ENCODE data around the gene NQO1. TPM values are rescaled to one million over a fixed set of nuclear protein-coding genes. Genes with fewer than 3 reads are reported as not detected.

NQO1 gene
- total and polyA plus RNA-seq, 4 donors: 0.92 to 5.5 (median 1.9) TPM

DNA sequence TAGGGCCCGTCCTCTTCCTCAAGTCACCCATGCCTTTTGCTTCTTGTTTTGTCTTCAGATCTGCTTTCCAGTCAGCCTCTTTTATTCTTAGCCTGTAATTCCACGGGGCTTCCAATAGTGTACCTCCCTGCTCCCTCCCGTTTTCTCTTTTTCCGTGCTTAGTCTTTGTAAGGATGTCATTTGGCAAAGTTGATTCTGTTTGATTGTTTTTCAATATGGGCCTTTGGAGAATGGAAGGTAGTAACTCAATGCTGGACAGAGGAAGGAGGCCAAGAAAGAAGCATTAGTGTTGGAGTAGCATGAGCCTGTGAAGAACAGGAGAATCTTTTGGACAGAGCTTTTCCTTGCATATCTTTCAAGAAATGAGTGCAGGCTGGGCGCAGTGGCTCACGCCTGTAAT is 42.3 kb upstream of the NQO1 start:
- Histone ChIP-seq H3K9me3 (ENCODE audit: control insufficient read depth in 4 of 4, low read length in 3 of 4) (no peaks in the 10 kb centered on the region), H3K27ac (ENCODE audit: low read depth in 1 of 2, low read length in 2 of 2) (no peak overlapping the region)
- WGBS: 99% methylated on average over 6 of the region's 6 CpGs

DNA sequence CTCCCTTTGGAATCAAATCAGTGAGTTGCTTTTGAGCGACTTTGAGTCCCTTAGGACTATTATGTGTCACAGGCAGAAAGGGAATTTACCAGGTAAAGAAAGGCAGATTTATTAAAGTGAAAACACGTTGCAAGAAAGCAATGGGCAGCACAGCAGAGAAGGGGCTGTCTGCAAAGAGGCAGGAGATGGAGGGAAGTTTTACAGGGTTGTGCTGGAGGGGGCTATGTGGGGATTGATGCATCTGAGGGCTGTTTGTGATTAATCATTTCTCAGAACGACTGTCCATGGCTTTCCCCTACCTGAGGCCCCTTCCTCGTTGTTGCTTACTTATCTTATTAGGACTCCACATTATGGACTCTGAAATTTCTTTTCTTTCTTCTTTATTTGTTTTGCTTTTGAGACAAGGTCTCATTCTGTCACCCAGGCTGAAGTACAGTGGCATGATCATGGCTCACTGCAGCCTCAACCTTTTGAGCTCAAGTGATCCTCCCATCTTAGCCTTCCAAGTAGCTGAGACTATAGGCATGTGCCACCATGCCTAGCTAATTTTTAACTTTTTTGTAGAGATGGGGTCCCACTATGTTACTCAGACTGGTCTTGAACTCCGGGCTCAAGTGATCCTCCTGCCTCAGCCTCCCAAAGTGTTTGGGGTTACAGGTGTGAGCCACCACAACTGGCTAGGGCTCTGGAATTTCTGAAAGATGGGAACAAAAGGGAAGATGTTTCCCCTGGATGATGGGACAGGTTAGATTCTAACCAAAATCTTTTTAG is 41.3 kb upstream of the NQO1 start:
- Histone ChIP-seq H3K27me3 (ENCODE audit: control insufficient read depth in 4 of 4, insufficient read depth in 4 of 4, low read length in 3 of 4) (no peaks in the 10 kb centered on the region), H3K9ac (ENCODE audit: low read depth in 1 of 2, low read length in 2 of 2) (no peak overlapping the region), H3K9me3 (ENCODE audit: control insufficient read depth in 4 of 4, low read length in 3 of 4) (no peaks in the 10 kb centered on the region), H3K36me3 (ENCODE audit: control insufficient read depth in 4 of 4, insufficient read depth in 3 of 4, low read depth in 1 of 4, low read length in 3 of 4) (no peaks in the 10 kb centered on the region), H3K4me1 (ENCODE audit: control insufficient read depth in 4 of 4, insufficient read depth in 4 of 4, low read length in 3 of 4) (peaks cover 0 to 16% (median 13%) of the 10 kb centered on the region in 4 donors), H3K4me3 (ENCODE audit: low read depth in 1 of 3, low read length in 3 of 3) (no peak overlapping the region), H3K27ac (ENCODE audit: low read depth in 1 of 2, low read length in 2 of 2) (no peak overlapping the region)
- 88% methylated on average over 5 of the region's 5 CpGs for WGBS
- DNase-seq (ENCODE audit: low spot score): no peak
- TF ChIP-seq, protein P1, sequence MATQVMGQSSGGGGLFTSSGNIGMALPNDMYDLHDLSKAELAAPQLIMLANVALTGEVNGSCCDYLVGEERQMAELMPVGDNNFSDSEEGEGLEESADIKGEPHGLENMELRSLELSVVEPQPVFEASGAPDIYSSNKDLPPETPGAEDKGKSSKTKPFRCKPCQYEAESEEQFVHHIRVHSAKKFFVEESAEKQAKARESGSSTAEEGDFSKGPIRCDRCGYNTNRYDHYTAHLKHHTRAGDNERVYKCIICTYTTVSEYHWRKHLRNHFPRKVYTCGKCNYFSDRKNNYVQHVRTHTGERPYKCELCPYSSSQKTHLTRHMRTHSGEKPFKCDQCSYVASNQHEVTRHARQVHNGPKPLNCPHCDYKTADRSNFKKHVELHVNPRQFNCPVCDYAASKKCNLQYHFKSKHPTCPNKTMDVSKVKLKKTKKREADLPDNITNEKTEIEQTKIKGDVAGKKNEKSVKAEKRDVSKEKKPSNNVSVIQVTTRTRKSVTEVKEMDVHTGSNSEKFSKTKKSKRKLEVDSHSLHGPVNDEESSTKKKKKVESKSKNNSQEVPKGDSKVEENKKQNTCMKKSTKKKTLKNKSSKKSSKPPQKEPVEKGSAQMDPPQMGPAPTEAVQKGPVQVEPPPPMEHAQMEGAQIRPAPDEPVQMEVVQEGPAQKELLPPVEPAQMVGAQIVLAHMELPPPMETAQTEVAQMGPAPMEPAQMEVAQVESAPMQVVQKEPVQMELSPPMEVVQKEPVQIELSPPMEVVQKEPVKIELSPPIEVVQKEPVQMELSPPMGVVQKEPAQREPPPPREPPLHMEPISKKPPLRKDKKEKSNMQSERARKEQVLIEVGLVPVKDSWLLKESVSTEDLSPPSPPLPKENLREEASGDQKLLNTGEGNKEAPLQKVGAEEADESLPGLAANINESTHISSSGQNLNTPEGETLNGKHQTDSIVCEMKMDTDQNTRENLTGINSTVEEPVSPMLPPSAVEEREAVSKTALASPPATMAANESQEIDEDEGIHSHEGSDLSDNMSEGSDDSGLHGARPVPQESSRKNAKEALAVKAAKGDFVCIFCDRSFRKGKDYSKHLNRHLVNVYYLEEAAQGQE (IDR thresholded peaks at IDR 0.05): no peak
- TF ChIP-seq, protein P2, sequence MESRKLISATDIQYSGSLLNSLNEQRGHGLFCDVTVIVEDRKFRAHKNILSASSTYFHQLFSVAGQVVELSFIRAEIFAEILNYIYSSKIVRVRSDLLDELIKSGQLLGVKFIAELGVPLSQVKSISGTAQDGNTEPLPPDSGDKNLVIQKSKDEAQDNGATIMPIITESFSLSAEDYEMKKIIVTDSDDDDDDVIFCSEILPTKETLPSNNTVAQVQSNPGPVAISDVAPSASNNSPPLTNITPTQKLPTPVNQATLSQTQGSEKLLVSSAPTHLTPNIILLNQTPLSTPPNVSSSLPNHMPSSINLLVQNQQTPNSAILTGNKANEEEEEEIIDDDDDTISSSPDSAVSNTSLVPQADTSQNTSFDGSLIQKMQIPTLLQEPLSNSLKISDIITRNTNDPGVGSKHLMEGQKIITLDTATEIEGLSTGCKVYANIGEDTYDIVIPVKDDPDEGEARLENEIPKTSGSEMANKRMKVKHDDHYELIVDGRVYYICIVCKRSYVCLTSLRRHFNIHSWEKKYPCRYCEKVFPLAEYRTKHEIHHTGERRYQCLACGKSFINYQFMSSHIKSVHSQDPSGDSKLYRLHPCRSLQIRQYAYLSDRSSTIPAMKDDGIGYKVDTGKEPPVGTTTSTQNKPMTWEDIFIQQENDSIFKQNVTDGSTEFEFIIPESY (IDR thresholded peaks at IDR 0.05): no peak
- TF ChIP-seq SP1 (IDR thresholded peaks at IDR 0.05): no peak

More for the DNA sequence above, 42.3 kb upstream of the NQO1 start:
- no peaks in the 10 kb centered on the region for H3K27me3 ChIP-seq (ENCODE audit: control insufficient read depth in 4 of 4, insufficient read depth in 4 of 4, low read length in 3 of 4)
- H3K9ac ChIP-seq (ENCODE audit: low read depth in 1 of 2, low read length in 2 of 2): no peak overlapping the region
- no peak for DNase-seq (ENCODE audit: low spot score)
- TF ChIP-seq RAD21 (IDR thresholded peaks at IDR 0.05): no peak
- no peak for TF ChIP-seq HNF4G (IDR thresholded peaks at IDR 0.05)
- TF ChIP-seq FOXA1 (IDR thresholded peaks at IDR 0.05): no peak
- TF ChIP-seq, protein P1 (IDR thresholded peaks at IDR 0.05): no peak
- TF ChIP-seq JUND (IDR thresholded peaks at IDR 0.05): no peak
- no peak for TF ChIP-seq GABPA (IDR thresholded peaks at IDR 0.05 in 1 of 2, conservative IDR thresholded peaks at IDR 0.05 in 1 of 2)
- no peak for TF ChIP-seq FOXA2 (IDR thresholded peaks at IDR 0.05)
- TF ChIP-seq CTCF (IDR thresholded peaks at IDR 0.05; ENCODE audit: low read depth, low read length, missing input control): no peak
- no peak for TF ChIP-seq SP1 (IDR thresholded peaks at IDR 0.05)
- no peak for TF ChIP-seq EGR1 (IDR thresholded peaks at IDR 0.05; ENCODE audit: low read depth in 2 of 2)
- TF ChIP-seq TAF1 (conservative IDR thresholded peaks at IDR 0.05): no peak
- no peak for TF ChIP-seq MAX (IDR thresholded peaks at IDR 0.05)
- TF ChIP-seq RXRA (IDR thresholded peaks at IDR 0.05): no peak
- no peak for TF ChIP-seq HNF4A (conservative IDR thresholded peaks at IDR 0.05)
- no peak for TF ChIP-seq NR2F2 (IDR thresholded peaks at IDR 0.05)
- TF ChIP-seq, protein P3, sequence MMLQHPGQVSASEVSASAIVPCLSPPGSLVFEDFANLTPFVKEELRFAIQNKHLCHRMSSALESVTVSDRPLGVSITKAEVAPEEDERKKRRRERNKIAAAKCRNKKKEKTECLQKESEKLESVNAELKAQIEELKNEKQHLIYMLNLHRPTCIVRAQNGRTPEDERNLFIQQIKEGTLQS (IDR thresholded peaks at IDR 0.05): no peak
- peaks cover 0 to 9% (median 6%) of the 10 kb centered on the region in 4 donors for H3K4me1 ChIP-seq (ENCODE audit: control insufficient read depth in 4 of 4, insufficient read depth in 4 of 4, low read length in 3 of 4)
- H3K4me3 ChIP-seq (ENCODE audit: low read depth in 1 of 3, low read length in 3 of 3): no peak overlapping the region
- no peaks in the 10 kb centered on the region for H3K36me3 ChIP-seq (ENCODE audit: control insufficient read depth in 4 of 4, insufficient read depth in 3 of 4, low read depth in 1 of 4, low read length in 3 of 4)
